GM12891 (cell line): Measurements from ENCODE around the gene REV1.

ENCODE experiments used
- POLR2AphosphoS5 ChIP-seq: IDR thresholded peaks from 2 replicates; pipeline ENCODE4 v1.6.1; 2011; ENCODE audit warnings: low read depth, low read length, control low read depth
- POU2F2 ChIP-seq: IDR thresholded peaks from 2 replicates; pipeline ENCODE4 v1.6.1; 2011; ENCODE audit warnings: low read depth, mild to moderate bottlenecking, control low read depth, low read length, moderate library complexity
- SPI1 ChIP-seq: IDR thresholded peaks from 2 replicates; pipeline ENCODE4 v1.6.1; 2011; ENCODE audit warnings: low read depth, low read length, control low read depth
- TAF1 ChIP-seq: IDR thresholded peaks from 2 replicates; pipeline ENCODE4 v1.6.1; 2011; ENCODE audit warnings: low read depth, low read length, control low read depth

DNA sequence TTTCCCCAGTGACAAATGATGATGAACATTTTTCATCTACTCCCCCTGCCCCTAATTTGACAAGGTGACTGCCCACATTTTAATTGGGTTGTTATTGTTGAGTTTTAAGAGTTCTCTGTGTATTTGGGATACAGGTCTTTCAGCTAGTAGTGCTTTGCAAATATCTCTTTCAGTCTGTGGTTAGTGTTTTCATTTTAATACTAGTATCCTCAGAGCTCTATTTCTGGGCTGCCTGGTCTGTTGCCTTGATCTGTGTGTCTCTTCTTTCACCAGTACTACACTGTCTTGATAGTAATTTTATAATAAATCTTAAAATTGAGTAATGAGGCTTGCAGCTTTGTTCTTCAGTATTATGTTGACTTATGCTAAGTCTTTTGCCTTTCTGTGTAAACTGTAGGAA lies 133.0 kb downstream of the REV1 start:
- TF ChIP-seq TAF1 (no peak), SPI1 (no peak), POLR2AphosphoS5 (no peak), POU2F2 (no peak)
